Psoas muscle (tissue), 8 donors: ENCODE results near the gene CCDC88C. TPM values are rescaled to one million over a fixed set of nuclear protein-coding genes. Genes with fewer than 3 reads are reported as not detected.

ENCODE experiments used
- ATAC-seq, 4 donors: fragments of 200-7000 bp; cut with Tn5 transposase; one replicate each; pipeline ENCODE4 v1.9.1; 2020; ENCODE audit warnings: moderate library complexity in 3 of 4, mild to moderate bottlenecking in 2 of 4
- DNase-seq, 2 donors: peaks; one replicate each; pipeline ENCODE4 v3.0.0-alpha.2; 2020
- H3K27ac ChIP-seq: fragments of 200-600 bp; one replicate; pipeline ENCODE4 v1.8.0; 2022
- H3K27me3 ChIP-seq, 3 donors: fragments of 200-600 bp in 1 of 3; one replicate each; pipeline versions ENCODE4 v1.6.1 to v1.8.0; 2013 to 2022; ENCODE audit warnings: low read length in 2 of 3, mild to moderate bottlenecking in 2 of 3, moderate library complexity in 1 of 3; ENCODE audit not compliant: insufficient read depth in 3 of 3
- H3K36me3 ChIP-seq, 2 donors: fragments of 200-600 bp in 1 of 2; one replicate each; pipeline versions ENCODE4 v1.6.1 to v1.8.0; 2013 to 2022; ENCODE audit warnings: low read depth in 1 of 2, mild to moderate bottlenecking in 1 of 2, moderate library complexity in 1 of 2; ENCODE audit not compliant: insufficient read depth in 1 of 2
- H3K4me1 ChIP-seq: fragments of 200-600 bp; one replicate; pipeline ENCODE4 v1.8.0; 2022
- H3K4me3 ChIP-seq: fragments of 200-600 bp; one replicate; pipeline ENCODE4 v1.8.0; 2022; ENCODE audit warnings: mild to moderate bottlenecking
- H3K9me3 ChIP-seq: fragments of 200-600 bp; one replicate; pipeline ENCODE4 v1.8.0; 2022
- WGBS, 3 donors: extraction: QIAGEN DNeasy Blood & Tissue Kit; methylation state at CpG; one replicate each; pipeline versions ENCODE4 v1.1.6 to v1.1.7; 2013; 5-methylcytosine and 5-hydroxymethylcytosine counted together
- intact Hi-C, 2 donors: fragments of 100-400 bp; cut with DNase I; formaldehyde crosslinking; loops; one replicate each; pipeline versions ENCODE4 v1.11.0 to v1.14.2; 2022
- polyA plus RNA-seq, 3 donors: library from polyadenylated mRNA; stranded (reverse); fragments of 200-250 nt; gene quantifications; one replicate each; pipeline ENCODE4 v1.2.3, GENCODE V29; 2013
- total RNA-seq, 4 donors: library from RNA; stranded (reverse); fragmentation: NEBNext Ultra II Directional in 2 of 4; extraction: Animal tissue kit (Norgen Biotek cat#: 25700) in 2 of 4; gene quantifications; one replicate each; pipeline versions ENCODE4 v1.2.1 to v1.2.4, GENCODE V29; 2021 to 2023
- TF ChIP-seq, protein P1 (sequence below): fragments of 200-600 bp; IDR thresholded peaks from one replicate; pipeline ENCODE4 v1.8.0; 2022; ENCODE audit warnings: antibody characterized with exemption
- donor health status: healthy with polysubstance abuse.
- donor health status: DM: no; HTN: no; CAD: no; lungs with moderate emphysema.
- donor health status: Bipolar disorder and iron deficiency.
- donor health status: healthy.
- donor health status: DM: yes; HTN: yes; CAD: no.
- donor health status: DM: no; HTN: no; CAD: no.
- donor health status: DM: no; HTN: no; CAD: no.
- donor health status: DM: yes; HTN: yes; CAD: no.

The CCDC88C gene
- total and polyA plus RNA-seq, 7 donors = 0.49 to 3.9 (median 2.4) TPM

DNA sequence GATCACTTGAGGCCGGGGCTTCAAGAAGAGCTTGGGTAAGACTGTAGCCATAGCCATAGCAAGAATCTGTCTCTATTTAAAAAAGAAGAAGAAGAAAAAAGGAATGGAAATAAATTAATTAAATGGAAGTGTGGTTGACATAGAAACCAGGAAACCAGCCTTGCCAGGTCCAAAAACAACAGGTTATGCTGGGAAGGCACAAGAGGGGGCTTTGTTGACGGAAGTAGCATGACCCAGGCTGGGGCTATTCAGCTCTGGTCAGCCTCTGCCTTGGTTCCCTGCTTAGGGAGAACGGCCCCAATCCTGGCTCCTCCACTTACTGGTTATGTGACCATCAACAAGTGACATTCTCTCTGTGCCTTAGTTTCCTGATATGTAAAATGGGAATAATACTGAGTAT is 158.7 kb downstream of the CCDC88C start:
- peaks cover 5% of the 10 kb centered on the region for H3K9me3 ChIP-seq
- TF ChIP-seq, protein P1, sequence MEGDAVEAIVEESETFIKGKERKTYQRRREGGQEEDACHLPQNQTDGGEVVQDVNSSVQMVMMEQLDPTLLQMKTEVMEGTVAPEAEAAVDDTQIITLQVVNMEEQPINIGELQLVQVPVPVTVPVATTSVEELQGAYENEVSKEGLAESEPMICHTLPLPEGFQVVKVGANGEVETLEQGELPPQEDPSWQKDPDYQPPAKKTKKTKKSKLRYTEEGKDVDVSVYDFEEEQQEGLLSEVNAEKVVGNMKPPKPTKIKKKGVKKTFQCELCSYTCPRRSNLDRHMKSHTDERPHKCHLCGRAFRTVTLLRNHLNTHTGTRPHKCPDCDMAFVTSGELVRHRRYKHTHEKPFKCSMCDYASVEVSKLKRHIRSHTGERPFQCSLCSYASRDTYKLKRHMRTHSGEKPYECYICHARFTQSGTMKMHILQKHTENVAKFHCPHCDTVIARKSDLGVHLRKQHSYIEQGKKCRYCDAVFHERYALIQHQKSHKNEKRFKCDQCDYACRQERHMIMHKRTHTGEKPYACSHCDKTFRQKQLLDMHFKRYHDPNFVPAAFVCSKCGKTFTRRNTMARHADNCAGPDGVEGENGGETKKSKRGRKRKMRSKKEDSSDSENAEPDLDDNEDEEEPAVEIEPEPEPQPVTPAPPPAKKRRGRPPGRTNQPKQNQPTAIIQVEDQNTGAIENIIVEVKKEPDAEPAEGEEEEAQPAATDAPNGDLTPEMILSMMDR = no peak
- DNase-seq (peak in 1 of 2 donors; percentile 17), ATAC-seq (no peak)
- WGBS, 3 donors = 93 to 97% (median 94%) methylated on average over 3 of the region's 3 CpGs
- no peaks in the 10 kb centered on the region for H3K4me1 ChIP-seq
- H3K27ac ChIP-seq = no peak overlapping the region
- intact Hi-C loops = no loop called here
- peaks cover 0 to 28% (median 5%) of the 10 kb centered on the region in 3 donors for H3K27me3 ChIP-seq
- H3K4me3 ChIP-seq = no peak overlapping the region
- H3K36me3 ChIP-seq = no peaks in the 10 kb centered on the region

DNA sequence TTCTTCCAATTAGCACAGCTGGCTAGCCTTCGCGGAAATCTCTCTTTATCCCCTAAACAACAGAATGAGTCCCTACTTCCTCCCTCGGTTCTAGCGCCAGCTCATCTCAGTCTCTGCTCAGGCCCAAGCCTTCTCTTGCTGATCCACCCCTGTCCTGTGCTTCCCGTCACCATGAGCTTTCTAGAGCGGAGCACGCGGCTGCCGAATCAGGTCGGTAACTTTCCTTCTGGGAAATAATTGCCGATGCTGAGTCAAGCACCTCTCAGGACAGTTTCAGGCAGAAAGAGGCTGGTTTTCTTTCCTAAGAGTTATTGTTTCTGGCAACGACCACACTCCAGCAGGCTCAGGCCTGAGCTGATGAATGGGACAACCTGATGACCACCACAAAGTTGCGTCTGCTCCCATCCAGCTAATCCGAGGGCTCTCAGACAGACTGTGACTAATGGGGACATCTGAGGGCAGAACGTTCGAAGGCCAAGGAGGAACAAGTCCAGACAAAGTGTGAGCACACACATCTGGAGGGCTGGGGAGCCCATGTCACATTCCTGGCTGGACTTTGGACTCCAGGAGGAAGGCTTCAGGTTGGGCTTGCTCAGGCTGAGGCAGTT is 159.5 kb downstream of the CCDC88C start:
- H3K27ac ChIP-seq = no peak overlapping the region
- peak; percentile 17 to 56 (median 46) for ATAC-seq
- no peaks in the 10 kb centered on the region for H3K4me1 ChIP-seq
- no peaks in the 10 kb centered on the region for H3K36me3 ChIP-seq
- no peak overlapping the region for H3K4me3 ChIP-seq
- H3K9me3 ChIP-seq = peaks cover 5% of the 10 kb centered on the region
- 37 to 48% (median 38%) methylated on average over 16 of the region's 16 CpGs for WGBS, 3 donors
- peak; percentile 63 to 66 for DNase-seq
- TF ChIP-seq, protein P1 = no peak
- H3K27me3 ChIP-seq = peaks cover 0 to 25% (median 5%) of the 10 kb centered on the region in 3 donors
- intact Hi-C loops = no loop called here

DNA sequence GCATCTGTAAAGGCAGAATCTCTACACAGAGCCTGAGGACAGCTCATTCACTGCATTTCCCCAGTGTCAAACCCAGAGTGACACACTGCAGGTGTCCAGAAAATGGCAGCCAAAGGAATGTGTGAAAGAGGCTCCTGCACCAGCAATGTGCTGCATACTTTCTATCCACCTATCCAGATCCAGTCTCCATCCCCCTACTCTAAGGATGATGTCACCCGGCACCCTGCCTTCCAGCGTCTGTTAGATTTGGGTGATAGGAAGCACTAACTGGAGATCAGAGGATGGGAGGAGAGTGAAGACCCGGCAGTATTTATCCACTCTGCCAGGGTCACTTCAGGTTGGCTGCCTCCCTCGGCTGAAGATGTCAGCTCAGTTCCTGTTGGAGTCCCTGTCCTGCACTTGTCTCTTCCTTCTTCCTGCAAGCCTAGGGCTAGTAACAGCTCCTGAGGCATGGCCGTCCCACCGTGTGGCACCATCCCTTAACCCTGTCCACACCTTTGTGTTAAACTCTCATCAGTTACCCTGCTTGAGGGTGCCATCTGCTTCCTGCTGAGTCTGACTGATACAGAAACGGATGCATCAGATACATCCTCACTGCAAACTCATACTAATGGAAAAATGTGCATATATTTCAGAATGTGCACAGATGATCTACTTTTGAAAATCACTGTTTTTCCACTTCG is 160.2 kb downstream of the CCDC88C start:
- Histone ChIP-seq H3K27ac (no peak overlapping the region), H3K27me3 (peaks cover 0 to 26% (median 5%) of the 10 kb centered on the region in 3 donors), H3K4me3 (no peak overlapping the region), H3K9me3 (peaks cover 5% of the 10 kb centered on the region), H3K4me1 (peaks cover 4% of the 10 kb centered on the region), H3K36me3 (no peaks in the 10 kb centered on the region)
- 31 to 38% (median 32%) methylated on average over 8 of the region's 8 CpGs for WGBS, 3 donors
- TF ChIP-seq, protein P1 = no peak
- ATAC-seq (no peak), DNase-seq (peak in 1 of 2 donors; percentile 16)
- intact Hi-C loops = no loop called here

DNA sequence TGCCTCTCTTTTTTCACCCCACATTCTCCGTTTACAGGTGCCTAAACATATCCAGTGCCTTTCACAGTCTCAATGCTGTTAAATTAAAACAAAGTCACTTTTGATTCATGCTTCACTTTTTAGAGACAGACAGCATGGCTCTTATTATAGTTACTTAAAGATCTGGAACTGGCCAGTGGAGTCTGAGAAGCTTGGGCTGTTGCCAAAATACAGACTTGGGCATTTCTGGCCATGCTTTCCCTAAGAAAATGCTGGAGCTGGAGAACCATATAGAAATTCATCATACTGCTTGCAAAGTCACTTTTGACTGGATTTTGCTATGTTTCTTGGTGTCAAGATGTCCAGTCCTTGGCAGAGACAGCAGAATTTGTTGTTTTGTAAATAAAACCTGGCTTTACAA is 161.0 kb downstream of the CCDC88C start:
- intact Hi-C loops = no loop called here
- H3K27ac ChIP-seq = no peak overlapping the region
- peaks cover 0 to 26% (median 5%) of the 10 kb centered on the region in 3 donors for H3K27me3 ChIP-seq
- H3K4me1 ChIP-seq = peaks cover 4% of the 10 kb centered on the region
- 67 to 75% (median 71%) methylated on average over 1 of the region's 1 CpG for WGBS, 3 donors
- H3K4me3 ChIP-seq = no peak overlapping the region
- DNase-seq = no peak
- H3K36me3 ChIP-seq = no peaks in the 10 kb centered on the region
- ATAC-seq = no peak
- TF ChIP-seq, protein P1 = no peak
- peaks cover 5% of the 10 kb centered on the region for H3K9me3 ChIP-seq
